ENCODE data around the gene TRIP6.

The TRIP6 gene, protein sequence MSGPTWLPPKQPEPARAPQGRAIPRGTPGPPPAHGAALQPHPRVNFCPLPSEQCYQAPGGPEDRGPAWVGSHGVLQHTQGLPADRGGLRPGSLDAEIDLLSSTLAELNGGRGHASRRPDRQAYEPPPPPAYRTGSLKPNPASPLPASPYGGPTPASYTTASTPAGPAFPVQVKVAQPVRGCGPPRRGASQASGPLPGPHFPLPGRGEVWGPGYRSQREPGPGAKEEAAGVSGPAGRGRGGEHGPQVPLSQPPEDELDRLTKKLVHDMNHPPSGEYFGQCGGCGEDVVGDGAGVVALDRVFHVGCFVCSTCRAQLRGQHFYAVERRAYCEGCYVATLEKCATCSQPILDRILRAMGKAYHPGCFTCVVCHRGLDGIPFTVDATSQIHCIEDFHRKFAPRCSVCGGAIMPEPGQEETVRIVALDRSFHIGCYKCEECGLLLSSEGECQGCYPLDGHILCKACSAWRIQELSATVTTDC

DNA sequence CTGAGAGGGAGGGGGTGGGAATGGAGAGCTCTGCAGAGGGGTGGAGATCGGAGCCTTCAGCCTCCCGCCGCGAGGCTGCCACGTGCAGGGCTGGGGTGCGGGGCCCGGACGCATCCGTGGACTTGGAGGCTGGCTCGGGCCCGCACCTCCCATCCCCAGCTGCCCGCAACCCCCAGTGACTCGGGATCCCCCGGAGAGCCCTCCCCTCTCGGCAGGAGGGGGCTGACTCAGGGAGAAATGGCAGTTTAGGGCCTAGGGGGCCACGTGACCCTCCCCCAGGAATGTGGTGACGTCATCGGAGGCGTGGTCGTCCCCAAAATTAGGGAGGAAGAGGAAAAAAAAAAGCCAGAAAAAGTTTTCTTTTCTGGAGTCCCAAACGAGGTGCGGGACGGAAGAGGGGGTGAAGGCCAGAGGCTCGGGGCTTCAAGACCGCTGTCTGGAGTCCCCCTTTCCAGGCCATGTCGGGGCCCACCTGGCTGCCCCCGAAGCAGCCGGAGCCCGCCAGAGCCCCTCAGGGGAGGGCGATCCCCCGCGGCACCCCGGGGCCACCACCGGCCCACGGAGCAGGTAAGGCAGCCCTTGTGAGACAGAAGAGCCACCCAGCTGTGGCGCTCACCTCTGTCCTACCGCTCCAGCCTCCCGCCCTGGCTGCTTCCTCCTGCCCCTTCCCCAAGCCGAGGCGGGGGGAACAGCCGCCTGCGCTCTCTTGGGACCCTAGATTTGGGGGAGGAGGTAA is at the start of gene TRIP6:
TRIP6 (plus strand) TSS at position 348 of the 736 bp plus-strand sequence; CDS start at position 459, 111 bp downstream.
- no peaks in the 10 kb centered on the region for H3K9me3 Mint-ChIP-seq
- H3K27me3 Mint-ChIP-seq = no peaks in the 10 kb centered on the region
- peak within 1 kb of the TSS; percentile 91 for H3K27ac Mint-ChIP-seq
- intact Hi-C loops (cut with micrococcal nuclease) = loop anchor here (2.0 kb wide), 1 partner anchor 14 kb away; the partner anchor contains the start of gene SLC12A9
- peaks cover 84% of the 10 kb centered on the region for H3K36me3 Mint-ChIP-seq (ENCODE audit: low read depth)
- H3K4me3 Mint-ChIP-seq = peak within 1 kb of the TSS; percentile 88
- H3K4me1 Mint-ChIP-seq (ENCODE audit: low read depth) = peaks cover 78% of the 10 kb centered on the region

DNA sequence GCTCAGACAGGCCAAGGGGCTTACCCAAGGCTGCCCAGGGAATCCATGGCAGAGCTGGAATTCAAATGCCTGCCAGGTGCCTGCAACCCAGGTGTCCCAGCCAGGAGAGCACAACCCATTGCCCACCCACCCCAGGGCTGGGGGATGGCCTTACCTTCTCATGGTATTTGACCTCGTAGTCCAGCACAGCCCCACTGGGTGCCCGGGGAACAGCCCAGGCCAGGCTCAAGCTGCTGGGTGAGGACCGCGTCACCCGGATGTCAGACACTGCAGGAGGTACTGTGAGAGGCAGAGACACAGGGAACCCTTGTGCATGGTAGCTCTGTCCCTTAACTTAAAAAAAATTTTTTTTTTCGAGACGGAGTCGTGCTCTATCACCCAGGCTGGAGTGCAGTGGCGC is 48.8 kb upstream of the TRIP6 start:
- H3K4me1 Mint-ChIP-seq (ENCODE audit: low read depth) = peaks cover 14% of the 10 kb centered on the region
- intact Hi-C loops (cut with micrococcal nuclease) = no loop called here
- no peaks in the 10 kb centered on the region for H3K9me3 Mint-ChIP-seq
- H3K27ac Mint-ChIP-seq = peak overlapping the region; percentile 60
- H3K4me3 Mint-ChIP-seq = no peak overlapping the region
- H3K27me3 Mint-ChIP-seq = peaks cover 9% of the 10 kb centered on the region
- H3K36me3 Mint-ChIP-seq (ENCODE audit: low read depth) = no peaks in the 10 kb centered on the region

DNA sequence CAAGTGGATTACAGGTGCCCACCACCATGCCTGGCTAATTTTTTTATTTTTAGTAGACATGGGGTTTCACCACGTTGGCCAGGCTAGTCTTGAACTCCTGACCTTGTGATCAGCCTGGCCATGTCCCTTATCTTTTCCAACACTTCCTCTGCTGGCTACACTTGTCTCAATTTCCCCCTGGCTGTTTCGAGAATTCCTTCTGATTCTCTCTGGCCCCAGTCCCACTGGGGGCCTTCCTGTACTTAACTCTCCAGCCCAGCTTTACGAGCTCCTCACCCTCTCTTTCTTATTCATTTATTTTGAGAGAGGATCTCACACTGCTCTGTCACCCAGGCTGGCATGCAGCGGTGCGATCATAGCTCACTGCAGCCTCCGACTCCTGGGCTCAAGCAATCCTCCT is 48.4 kb upstream of the TRIP6 start:
- no peaks in the 10 kb centered on the region for H3K9me3 Mint-ChIP-seq
- H3K4me1 Mint-ChIP-seq (ENCODE audit: low read depth) = peaks cover 9% of the 10 kb centered on the region
- H3K4me3 Mint-ChIP-seq = no peak overlapping the region
- no peaks in the 10 kb centered on the region for H3K36me3 Mint-ChIP-seq (ENCODE audit: low read depth)
- peaks cover 13% of the 10 kb centered on the region for H3K27me3 Mint-ChIP-seq
- peak overlapping the region; percentile 60 for H3K27ac Mint-ChIP-seq
- intact Hi-C loops (cut with micrococcal nuclease) = no loop called here

DNA sequence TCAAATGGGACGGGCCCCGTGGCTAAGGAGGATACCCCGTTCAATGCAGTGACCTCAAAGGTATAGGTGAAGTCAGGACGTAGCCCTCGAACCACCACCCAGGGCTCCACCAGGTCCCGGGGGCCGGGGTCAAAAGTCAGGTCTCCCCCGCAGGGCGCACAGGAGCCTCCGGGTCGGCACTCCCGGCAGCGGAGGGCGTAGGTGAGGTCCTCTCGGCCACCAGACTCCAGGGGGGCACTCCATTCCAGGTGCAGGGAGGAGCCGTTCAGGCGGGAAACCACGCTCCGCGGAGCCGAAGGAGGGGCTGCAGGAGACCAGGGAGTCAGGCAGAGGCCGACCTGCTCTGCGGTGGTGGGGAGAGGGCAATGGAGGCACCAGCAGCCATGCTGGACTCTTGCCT is 47.6 kb upstream of the TRIP6 start:
- H3K4me1 Mint-ChIP-seq (ENCODE audit: low read depth) = peaks cover 2% of the 10 kb centered on the region
- no peaks in the 10 kb centered on the region for H3K9me3 Mint-ChIP-seq
- H3K27ac Mint-ChIP-seq = peak overlapping the region; percentile 60
- H3K36me3 Mint-ChIP-seq (ENCODE audit: low read depth) = no peaks in the 10 kb centered on the region
- intact Hi-C loops (cut with micrococcal nuclease) = no loop called here
- peaks cover 21% of the 10 kb centered on the region for H3K27me3 Mint-ChIP-seq
- no peak overlapping the region for H3K4me3 Mint-ChIP-seq

DNA sequence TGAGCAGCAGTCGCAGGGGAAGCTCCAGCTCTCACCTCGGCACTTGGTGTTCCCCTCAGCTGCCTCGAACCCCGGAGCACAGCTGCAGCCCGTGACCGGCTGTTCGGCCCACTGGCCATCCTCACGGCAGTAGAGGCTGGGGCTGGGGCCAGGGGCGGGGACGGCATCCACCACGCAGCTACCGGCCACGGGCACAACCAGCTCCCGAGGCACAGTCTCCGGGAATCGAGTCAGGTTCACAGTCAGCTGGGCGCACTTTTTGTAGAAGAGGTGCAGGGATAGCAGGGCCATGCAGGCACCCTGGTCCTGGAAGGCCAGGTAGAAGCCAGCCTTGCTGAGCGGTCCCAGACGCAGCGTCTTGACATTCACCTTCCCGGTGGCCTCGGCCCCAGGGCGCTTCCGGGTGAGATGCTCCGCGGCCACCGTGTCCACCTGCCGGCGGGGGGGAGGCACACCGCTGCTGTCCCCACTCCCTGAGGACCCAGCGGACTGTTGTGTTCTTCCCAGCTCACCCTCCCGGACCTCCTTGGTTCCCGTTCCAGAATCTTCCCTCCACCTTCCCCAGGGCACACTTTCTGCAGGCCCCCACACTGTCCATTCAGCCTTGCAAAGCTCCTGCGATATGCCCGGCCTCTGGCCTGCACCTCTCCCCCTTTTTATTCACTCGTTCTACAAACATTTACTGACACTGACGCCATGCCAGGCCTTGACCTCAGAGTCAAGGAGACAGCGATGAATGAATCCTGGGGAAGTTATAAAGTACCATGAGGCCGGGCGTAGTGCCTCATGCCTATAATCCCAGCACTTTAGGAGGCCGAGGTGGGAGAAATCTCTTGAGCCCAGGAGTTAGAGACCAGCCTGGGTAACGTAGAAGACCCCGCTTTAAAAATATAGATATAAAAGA is 44.7 kb upstream of the TRIP6 start:
- Mint-ChIP-seq H3K27me3 (peaks cover 43% of the 10 kb centered on the region), H3K4me3 (no peak overlapping the region), H3K27ac (no peak overlapping the region), H3K9me3 (no peaks in the 10 kb centered on the region), H3K4me1 (ENCODE audit: low read depth) (peaks cover 17% of the 10 kb centered on the region), H3K36me3 (ENCODE audit: low read depth) (no peaks in the 10 kb centered on the region)
- intact Hi-C loops (cut with micrococcal nuclease) = no loop called here

DNA sequence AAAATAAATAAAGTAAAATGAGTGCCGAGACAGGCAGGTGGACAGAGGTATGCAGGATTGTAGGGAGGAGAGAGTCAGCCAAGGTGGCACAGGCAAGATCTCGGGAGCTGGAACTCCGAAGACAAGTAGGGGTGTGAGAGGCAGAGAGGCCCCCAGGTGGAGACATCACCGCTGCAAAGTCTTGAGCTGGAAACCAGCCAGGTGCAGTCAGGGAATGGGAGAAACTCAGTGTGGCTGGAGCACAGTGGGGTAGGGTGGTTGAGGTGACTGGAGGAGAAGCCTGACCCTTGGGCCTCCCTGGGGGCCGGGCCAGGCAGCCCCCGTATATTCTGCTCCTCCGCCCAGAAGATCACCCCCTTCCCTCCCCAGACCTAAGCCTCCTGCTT is 44.1 kb upstream of the TRIP6 start:
- Mint-ChIP-seq H3K27me3 (peaks cover 50% of the 10 kb centered on the region), H3K27ac (no peak overlapping the region), H3K4me1 (ENCODE audit: low read depth) (peaks cover 23% of the 10 kb centered on the region), H3K36me3 (ENCODE audit: low read depth) (no peaks in the 10 kb centered on the region), H3K9me3 (no peaks in the 10 kb centered on the region), H3K4me3 (no peak overlapping the region)
- intact Hi-C loops (cut with micrococcal nuclease) = no loop called here

DNA sequence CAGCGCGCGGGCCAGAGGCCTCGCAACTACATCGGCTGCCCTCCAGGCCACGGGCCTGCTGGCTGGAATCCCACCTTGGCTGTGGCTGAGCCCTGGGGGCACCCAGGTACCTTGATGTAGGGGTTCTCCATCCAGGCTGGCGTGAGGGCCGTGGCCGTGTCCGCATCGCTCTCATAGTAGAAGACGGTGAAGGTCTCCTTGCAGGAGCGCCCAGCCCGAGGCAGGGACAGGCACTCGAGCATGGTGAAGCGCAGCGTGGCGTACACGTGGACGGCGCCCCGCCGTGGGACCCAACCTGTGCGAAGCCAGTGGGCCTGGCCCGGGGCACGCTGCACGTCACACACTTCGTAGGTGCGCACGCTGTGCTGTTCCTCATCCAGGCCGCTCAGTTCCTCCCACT is 43.7 kb upstream of the TRIP6 start:
- Mint-ChIP-seq H3K4me1 (ENCODE audit: low read depth) (peaks cover 25% of the 10 kb centered on the region), H3K36me3 (ENCODE audit: low read depth) (no peaks in the 10 kb centered on the region), H3K9me3 (no peaks in the 10 kb centered on the region), H3K27me3 (peaks cover 54% of the 10 kb centered on the region), H3K4me3 (no peak overlapping the region), H3K27ac (no peak overlapping the region)
- intact Hi-C loops (cut with micrococcal nuclease) = no loop called here

DNA sequence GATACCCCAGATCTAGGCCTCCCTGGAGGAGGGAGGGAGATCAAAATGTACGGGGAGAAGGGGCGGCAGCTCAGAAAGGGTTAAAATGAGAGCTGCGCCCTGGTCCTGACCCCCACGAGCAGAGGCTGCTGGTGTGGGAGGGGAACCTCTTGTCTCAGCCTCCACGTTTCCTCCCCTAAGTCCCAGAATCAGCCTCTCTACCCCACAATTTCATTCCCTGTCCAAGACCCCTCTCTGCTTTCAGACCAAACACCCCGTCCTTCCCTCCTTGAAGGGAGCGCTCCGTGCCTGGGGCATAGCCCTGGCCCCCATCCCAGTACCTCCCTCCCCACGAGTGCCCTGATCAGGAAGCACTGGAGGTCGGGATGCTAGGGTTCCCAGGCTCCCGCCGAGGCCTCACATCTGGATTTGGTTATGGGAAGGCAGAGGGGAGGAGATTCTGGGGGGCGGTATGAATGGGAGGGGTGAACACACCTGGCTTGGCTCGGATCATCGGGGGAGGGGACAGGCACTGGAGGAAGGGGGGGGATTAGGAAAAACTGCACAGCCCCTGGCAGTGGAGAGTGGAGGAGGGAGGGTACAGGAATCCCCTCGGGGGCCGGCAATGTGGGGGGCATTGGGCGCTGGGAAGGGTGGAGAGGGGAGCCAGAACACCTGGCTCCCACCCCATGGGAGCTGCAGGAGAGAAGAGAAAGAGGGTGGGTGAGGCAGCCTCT is 42.5 kb upstream of the TRIP6 start:
- intact Hi-C loops (cut with micrococcal nuclease) = no loop called here
- Mint-ChIP-seq H3K4me3 (no peak overlapping the region), H3K36me3 (ENCODE audit: low read depth) (no peaks in the 10 kb centered on the region), H3K4me1 (ENCODE audit: low read depth) (peaks cover 25% of the 10 kb centered on the region), H3K27me3 (peaks cover 62% of the 10 kb centered on the region), H3K9me3 (no peaks in the 10 kb centered on the region), H3K27ac (no peak overlapping the region)

DNA sequence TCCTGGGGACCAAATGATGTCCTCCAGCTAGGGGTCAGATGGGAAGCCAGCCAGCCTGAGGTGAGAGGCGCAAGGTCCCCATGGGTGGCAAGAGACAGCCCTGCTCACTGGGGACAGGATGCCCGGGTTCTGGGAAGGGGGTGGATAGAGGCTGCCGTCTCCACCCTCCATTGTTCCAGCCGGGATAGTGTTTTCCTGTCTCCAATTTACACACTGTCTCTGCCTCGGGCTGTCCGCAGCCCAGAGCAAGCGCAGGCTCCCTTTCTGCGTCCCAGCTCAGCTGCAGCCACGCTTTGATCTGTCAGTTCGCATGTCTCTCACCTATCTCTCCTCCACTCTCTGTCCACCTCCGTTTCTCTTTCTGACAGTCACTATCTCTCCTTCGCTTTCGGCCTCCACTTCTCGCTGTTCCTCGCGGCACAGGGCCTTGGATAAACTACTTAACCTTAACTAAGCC is 41.9 kb upstream of the TRIP6 start:
- intact Hi-C loops (cut with micrococcal nuclease) = no loop called here
- Mint-ChIP-seq H3K4me3 (no peak overlapping the region), H3K27me3 (peaks cover 66% of the 10 kb centered on the region), H3K27ac (peak overlapping the region; percentile 19), H3K36me3 (ENCODE audit: low read depth) (no peaks in the 10 kb centered on the region), H3K4me1 (ENCODE audit: low read depth) (peaks cover 25% of the 10 kb centered on the region), H3K9me3 (no peaks in the 10 kb centered on the region)

DNA sequence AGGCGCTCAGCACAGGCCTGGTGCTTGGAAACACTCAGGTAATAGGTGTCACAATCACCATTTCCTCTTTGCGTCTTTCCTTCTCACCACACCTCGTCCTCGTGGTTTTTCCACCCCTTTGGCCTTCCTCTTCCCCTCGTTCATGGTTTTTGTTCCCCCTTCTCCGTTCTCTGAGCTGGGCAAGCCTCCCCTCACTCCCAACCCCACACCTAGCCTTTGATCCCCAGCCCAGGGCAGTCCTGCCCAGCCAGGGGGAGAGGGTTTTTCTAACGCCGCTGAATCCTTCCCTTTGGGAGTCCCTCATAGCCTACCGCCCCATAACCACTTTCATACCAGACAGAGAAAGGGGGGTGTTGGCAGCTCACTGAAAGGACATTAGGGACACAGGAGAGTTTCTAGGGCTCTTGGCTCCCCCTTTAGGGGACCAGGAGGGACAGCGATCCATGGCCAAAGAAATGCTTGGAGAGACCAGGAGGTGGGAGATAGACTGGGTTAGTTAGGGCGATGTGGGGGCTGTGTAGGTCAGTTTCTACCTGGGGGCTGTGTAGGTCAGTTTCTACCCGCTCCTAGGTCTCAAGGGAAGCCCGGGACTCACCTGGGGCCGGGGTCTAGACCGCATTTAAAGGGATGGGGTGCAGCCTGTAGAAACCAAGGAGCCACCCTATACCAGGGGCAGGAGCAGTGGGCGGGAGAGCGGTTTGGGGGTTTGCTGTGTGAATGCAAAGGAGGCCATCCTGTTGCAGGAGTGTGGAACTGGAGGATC is 41.3 kb upstream of the TRIP6 start:
- intact Hi-C loops (cut with micrococcal nuclease) = no loop called here
- peaks cover 71% of the 10 kb centered on the region for H3K27me3 Mint-ChIP-seq
- peak overlapping the region; percentile 19 for H3K27ac Mint-ChIP-seq

DNA sequence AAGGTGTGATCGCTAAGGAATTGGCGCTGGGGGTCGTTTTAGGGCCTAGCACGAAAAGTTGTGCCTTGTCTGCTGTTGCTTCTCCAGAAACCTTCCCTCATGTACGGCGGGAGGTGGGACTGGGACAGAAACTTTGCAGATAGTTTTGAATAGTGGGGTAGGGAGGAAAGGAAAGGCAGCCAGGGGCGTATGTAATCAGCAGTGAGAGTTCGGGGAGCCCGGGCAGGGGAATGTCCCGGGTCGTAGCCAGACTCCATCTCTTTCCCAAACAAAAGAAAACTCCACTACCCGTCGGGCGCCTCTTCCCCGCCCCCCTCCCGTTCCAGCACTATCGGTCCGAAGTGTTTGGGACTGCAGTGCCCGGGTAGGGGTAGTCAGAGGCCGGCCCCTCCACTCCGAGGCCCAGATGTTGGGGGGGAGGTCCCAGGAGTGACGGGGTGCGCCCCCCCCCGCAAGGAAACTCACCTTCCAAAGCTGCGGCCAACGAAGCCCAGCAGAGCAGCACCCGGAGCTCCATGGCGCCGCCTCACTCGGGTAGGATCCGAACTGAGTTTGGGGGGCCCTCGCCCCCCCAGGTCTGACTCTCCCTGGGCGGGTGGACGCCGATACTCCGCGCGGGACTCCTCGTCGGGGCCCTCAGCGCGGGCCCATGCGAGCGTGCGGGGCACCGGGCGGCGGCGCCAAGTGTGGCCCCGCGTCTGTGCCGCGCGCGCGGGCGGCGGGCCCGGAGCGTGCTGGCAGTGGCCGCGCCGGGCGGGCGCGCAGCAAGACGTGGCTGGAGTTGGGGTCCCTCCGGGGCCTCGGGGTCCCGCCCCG is 40.5 kb upstream of the TRIP6 start:
- H3K9me3 Mint-ChIP-seq = no peaks in the 10 kb centered on the region
- intact Hi-C loops (cut with micrococcal nuclease) = no loop called here
- H3K36me3 Mint-ChIP-seq (ENCODE audit: low read depth) = no peaks in the 10 kb centered on the region
- H3K4me1 Mint-ChIP-seq (ENCODE audit: low read depth) = peaks cover 25% of the 10 kb centered on the region
- H3K27ac Mint-ChIP-seq = no peak overlapping the region
- peak overlapping the region; percentile 61 for H3K4me3 Mint-ChIP-seq
- peaks cover 76% of the 10 kb centered on the region for H3K27me3 Mint-ChIP-seq

More for the DNA sequence above, 41.3 kb upstream of the TRIP6 start:
- Mint-ChIP-seq H3K36me3 (ENCODE audit: low read depth) (no peaks in the 10 kb centered on the region), H3K9me3 (no peaks in the 10 kb centered on the region), H3K4me1 (ENCODE audit: low read depth) (peaks cover 25% of the 10 kb centered on the region), H3K4me3 (peak overlapping the region; percentile 33)

All from dendritic cell treated with granulocyte-macrophage colony-stimulating factor and Interleukin-4, amounts not matched to agents 40 ng/mL and 50 ng/mL, for 4 days (primary cell).